Naive thymus-derived CD8-positive, alpha-beta T cell (primary cell): ENCODE data around the gene DCXR. TPM values are rescaled to one million over a fixed set of nuclear protein-coding genes. Genes with fewer than 3 reads are reported as not detected.

Experiments
- ATAC-seq, 2 donors: fragments of 150-1000 bp; cut with Tn5 transposase in 1 of 2; sonication (Bioruptor Pico), chemical (Tn5 transposase) in 1 of 2; 1 replicate in 1 of 2; 2 replicates in 1 of 2; pipeline ENCODE4 v1.10.0; 2021; ENCODE audit warnings: mild to moderate bottlenecking in 2 of 2, moderate library complexity in 2 of 2
- POLR2A ChIA-PET: fragments of 350-600 bp; sonication (Branson Sonifier 250); formaldehyde crosslinking; loops from one replicate; lab custom pipeline; 2021; ENCODE audit warnings: antibody characterized with exemption; lab: Charles Lee
- DNase-seq, 10 donors: peaks; one replicate each; pipeline versions ENCODE4 v3.0.0 to v3.0.0-alpha.2; 2020 to 2022
- H3K27ac Mint-ChIP-seq, 10 donors: one replicate each; pipeline ENCODE4 v1.8.0; 2020 to 2022; ENCODE audit warnings: mild to moderate bottlenecking in 10 of 10, mixed read lengths in 10 of 10, moderate library complexity in 4 of 10, inconsistent platforms in 1 of 10
- H3K27me3 Mint-ChIP-seq, 5 donors: one replicate each; pipeline ENCODE4 v1.8.0; 2021 to 2022; ENCODE audit warnings: mixed read lengths in 5 of 5
- H3K36me3 Mint-ChIP-seq, 3 donors: one replicate each; pipeline ENCODE4 v1.8.0; 2020 to 2022; ENCODE audit warnings: mixed read lengths in 3 of 3, mild to moderate bottlenecking in 2 of 3, inconsistent platforms in 1 of 3
- H3K4me1 Mint-ChIP-seq, 4 donors: one replicate each; pipeline ENCODE4 v1.8.0; 2021 to 2022; ENCODE audit warnings: mixed read lengths in 4 of 4
- H3K4me3 Mint-ChIP-seq, 10 donors: one replicate each; pipeline ENCODE4 v1.8.0; 2020 to 2022; ENCODE audit warnings: mild to moderate bottlenecking in 10 of 10, mixed read lengths in 10 of 10, moderate library complexity in 6 of 10, inconsistent platforms in 1 of 10
- H3K9me3 Mint-ChIP-seq, 9 donors: one replicate each; pipeline ENCODE4 v1.8.0; 2020 to 2022; ENCODE audit warnings: mixed read lengths in 9 of 9, mild to moderate bottlenecking in 3 of 9, inconsistent platforms in 1 of 9, moderate library complexity in 1 of 9
- polyA plus RNA-seq, 3 donors: library from polyadenylated mRNA; unstranded; fragments of 300-500 nt; fragmentation: Illumina TruSeq; gene quantifications; one replicate each; pipeline ENCODE4 v1.2.3, GENCODE V29; 2021
- total RNA-seq, 8 experiments: library from RNA in 2 of 8; stranded (reverse) in 2 of 8; gene quantifications; one replicate each; pipeline ENCODE4 v1.2.3 and lab custom pipeline; 2021 to 2026

Gene DCXR
- total and polyA plus RNA-seq, 5 experiments from 2014 or later = 72.5 to 185 (median 113) TPM

- DNase-seq (peak; percentile 68 to 87 (median 80)), ATAC-seq (peak; percentile 95 to 96)
- Mint-ChIP-seq H3K27ac (peak within 1 kb of the TSS; percentile 31 to 89 (median 80)), H3K9me3 (no peaks in the 10 kb centered on the region), H3K36me3 (peaks cover 0 to 14% (median 0%) of the 10 kb centered on the region in 3 donors), H3K4me1 (peaks cover 0 to 34% (median 17%) of the 10 kb centered on the region in 4 donors), H3K4me3 (peak within 1 kb of the TSS; percentile 78 to 91 (median 83)), H3K27me3 (no peaks in the 10 kb centered on the region)
- POLR2A ChIA-PET = interaction anchor here (0.6 to 5.0 kb wide), 9 partner anchors 10 to 443 kb away, joined by 3 to 38 read pairs (median 4); partner anchors contain the start of genes DCXR and DUS1L
Observed at GRCh38 chr17:82051776-82052637, 14.5 kb upstream of the DCXR start, which contains the start of the genes GPS1 and RFNG. TSS of gene GPS1 (plus strand) at chr17:82051898. CDS start at chr17:82051932, 34 bp downstream. TSS of gene RFNG (minus strand) at chr17:82051811. CDS start at chr17:82051766, 45 bp downstream.

- peak overlapping the region in 9 of 10 donors; percentile 48 to 89 (median 75) for H3K27ac Mint-ChIP-seq
- POLR2A ChIA-PET = interaction anchor here (0.6 to 5.0 kb wide), 8 partner anchors 10 to 444 kb away, joined by 3 to 38 read pairs (median 4); partner anchors contain the start of genes DCXR and DUS1L
Observed at GRCh38 chr17:82050761-82051641, 13.5 kb upstream of the DCXR start.

GRCh38 chr17:82050152-82050760 lies 12.8 kb upstream of the DCXR start:
- POLR2A ChIA-PET = interaction anchor here (0.7 to 5.0 kb wide), 6 partner anchors 12 to 243 kb away, joined by 3 to 38 read pairs (median 6); partner anchors contain the start of genes DCXR and DUS1L
- H3K27ac Mint-ChIP-seq = peak overlapping the region in 5 of 10 donors; percentile 13 to 87 (median 38)
- ATAC-seq (no peak), DNase-seq (peak in 1 of 10 donors; percentile 44)
- H3K27me3 Mint-ChIP-seq = no peaks in the 10 kb centered on the region
- peak overlapping the region; percentile 78 to 91 (median 83) for H3K4me3 Mint-ChIP-seq
- peaks cover 0 to 33% (median 17%) of the 10 kb centered on the region in 4 donors for H3K4me1 Mint-ChIP-seq
- H3K36me3 Mint-ChIP-seq = peaks cover 0 to 10% (median 0%) of the 10 kb centered on the region in 3 donors
- H3K9me3 Mint-ChIP-seq = no peaks in the 10 kb centered on the region

More at GRCh38 chr17:82050761-82051641, 13.5 kb upstream of the DCXR start:
- H3K36me3 Mint-ChIP-seq = peaks cover 0 to 11% (median 0%) of the 10 kb centered on the region in 3 donors
- DNase-seq (peak in 1 of 10 donors; percentile 60), ATAC-seq (peak; percentile 28)
- peak overlapping the region; percentile 78 to 91 (median 83) for H3K4me3 Mint-ChIP-seq
- H3K9me3 Mint-ChIP-seq = no peaks in the 10 kb centered on the region
- H3K27me3 Mint-ChIP-seq = no peaks in the 10 kb centered on the region
- H3K4me1 Mint-ChIP-seq = peaks cover 0 to 34% (median 17%) of the 10 kb centered on the region in 4 donors

GRCh38 chr17:82049521-82049971 lies 12.0 kb upstream of the DCXR start:
- Mint-ChIP-seq H3K4me3 (peak overlapping the region in 2 of 10 donors; percentile 42 to 68), H3K4me1 (peaks cover 0 to 27% (median 17%) of the 10 kb centered on the region in 4 donors), H3K27me3 (no peaks in the 10 kb centered on the region), H3K9me3 (no peaks in the 10 kb centered on the region), H3K36me3 (peaks cover 0 to 10% (median 0%) of the 10 kb centered on the region in 3 donors), H3K27ac (peak overlapping the region in 2 of 10 donors; percentile 53 to 75)
- peak in 1 of 10 donors; percentile 58 for DNase-seq
- ATAC-seq = no peak
- POLR2A ChIA-PET = interaction anchor here (0.7 to 5.0 kb wide), 6 partner anchors 11 to 243 kb away, joined by 3 to 38 read pairs (median 6); partner anchors contain the start of genes DCXR and DUS1L

GRCh38 chr17:82049106-82049505 lies 11.6 kb upstream of the DCXR start:
- H3K36me3 Mint-ChIP-seq = peaks cover 0 to 10% (median 0%) of the 10 kb centered on the region in 3 donors
- H3K27me3 Mint-ChIP-seq = no peaks in the 10 kb centered on the region
- POLR2A ChIA-PET = interaction anchor here (5.0 kb wide), 1 partner anchor 17 kb away, joined by 38 read pairs; the partner anchor contains the start of gene DUS1L
- H3K27ac Mint-ChIP-seq = peak overlapping the region in 2 of 10 donors; percentile 22 to 75
- H3K4me3 Mint-ChIP-seq = peak overlapping the region in 4 of 10 donors; percentile 42 to 68 (median 48)
- DNase-seq (no peak), ATAC-seq (no peak)
- no peaks in the 10 kb centered on the region for H3K9me3 Mint-ChIP-seq
- H3K4me1 Mint-ChIP-seq = peaks cover 0 to 27% (median 17%) of the 10 kb centered on the region in 4 donors

GRCh38 chr17:82048571-82048971 lies 11.1 kb upstream of the DCXR start:
- DNase-seq (no peak), ATAC-seq (no peak)
- Mint-ChIP-seq H3K27ac (peak overlapping the region in 1 of 10 donors; percentile 11), H3K9me3 (no peaks in the 10 kb centered on the region), H3K27me3 (no peaks in the 10 kb centered on the region), H3K36me3 (peaks cover 0 to 10% (median 0%) of the 10 kb centered on the region in 3 donors), H3K4me3 (peak overlapping the region in 4 of 10 donors; percentile 45 to 73 (median 48)), H3K4me1 (peaks cover 0 to 24% (median 17%) of the 10 kb centered on the region in 4 donors)
- POLR2A ChIA-PET = no interaction called here

- Mint-ChIP-seq H3K36me3 (peaks cover 0 to 10% (median 0%) of the 10 kb centered on the region in 3 donors), H3K27me3 (no peaks in the 10 kb centered on the region), H3K9me3 (no peaks in the 10 kb centered on the region), H3K4me1 (peaks cover 0 to 20% (median 15%) of the 10 kb centered on the region in 4 donors), H3K4me3 (peak overlapping the region in 5 of 10 donors; percentile 3 to 60 (median 44)), H3K27ac (peak overlapping the region in 1 of 10 donors; percentile 37)
- DNase-seq (peak in 1 of 10 donors; percentile 62), ATAC-seq (no peak)
- POLR2A ChIA-PET = interaction anchor here (0.6 to 1.1 kb wide), 2 partner anchors 10 to 415 kb away, joined by 3 to 5 read pairs; partner anchors contain the start of gene DCXR
Observed at GRCh38 chr17:82047914-82048570, 10.5 kb upstream of the DCXR start.

- POLR2A ChIA-PET = interaction anchor here (1.1 kb wide), 1 partner anchor 10 kb away, joined by 3 read pairs; the partner anchor contains the start of gene DCXR
- no peaks in the 10 kb centered on the region for H3K9me3 Mint-ChIP-seq
- DNase-seq = no peak
- peak overlapping the region in 7 of 10 donors; percentile 3 to 68 (median 44) for H3K4me3 Mint-ChIP-seq
- no peak for ATAC-seq
- H3K27me3 Mint-ChIP-seq = no peaks in the 10 kb centered on the region
- peak overlapping the region in 3 of 10 donors; percentile 4 to 86 (median 37) for H3K27ac Mint-ChIP-seq
- H3K36me3 Mint-ChIP-seq = peaks cover 0 to 10% (median 0%) of the 10 kb centered on the region in 3 donors
- peaks cover 0 to 20% (median 10%) of the 10 kb centered on the region in 4 donors for H3K4me1 Mint-ChIP-seq
Observed at GRCh38 chr17:82047379-82047778, 9.9 kb upstream of the DCXR start.

- Mint-ChIP-seq H3K27me3 (no peaks in the 10 kb centered on the region), H3K4me1 (peaks cover 0 to 20% (median 10%) of the 10 kb centered on the region in 4 donors), H3K27ac (peak overlapping the region in 1 of 10 donors; percentile 86), H3K4me3 (peak overlapping the region in 1 of 10 donors; percentile 60), H3K36me3 (peaks cover 0 to 10% (median 0%) of the 10 kb centered on the region in 3 donors), H3K9me3 (no peaks in the 10 kb centered on the region)
- POLR2A ChIA-PET = no interaction called here
- ATAC-seq (no peak), DNase-seq (no peak)
Observed at GRCh38 chr17:82046903-82047302, 9.4 kb upstream of the DCXR start.

- Mint-ChIP-seq H3K4me3 (no peak overlapping the region), H3K9me3 (no peaks in the 10 kb centered on the region), H3K4me1 (peaks cover 0 to 19% (median 10%) of the 10 kb centered on the region in 4 donors), H3K27ac (peak overlapping the region in 1 of 10 donors; percentile 48), H3K27me3 (no peaks in the 10 kb centered on the region), H3K36me3 (peaks cover 0 to 10% (median 0%) of the 10 kb centered on the region in 3 donors)
- no peak for DNase-seq
- ATAC-seq = no peak
- POLR2A ChIA-PET = no interaction called here
Observed at GRCh38 chr17:82045936-82046484, 8.5 kb upstream of the DCXR start.
